ENCODE results near the gene ABHD8. TPM values are rescaled to one million over a fixed set of nuclear protein-coding genes. Genes with fewer than 3 reads are reported as not detected.

The ABHD8 gene
- total and polyA plus RNA-seq, 2 of the 13 experiments (the other 11 are each of a cell fraction or from before 2014, with no cell fraction given) = 6.3 to 7.2 TPM

GRCh38 chr19:17243830-17244617 is 59.2 kb downstream of the ABHD8 start (continued):
- TF ChIP-seq ZNF431 (CRISPR knock-in tag; IDR thresholded peaks at IDR 0.05; ENCODE audit: borderline replicate concordance, low read depth) = no peak
- TF ChIP-seq PAXIP1 (CRISPR knock-in tag; conservative IDR thresholded peaks at IDR 0.05) = peak; percentile 84
- no peak for TF ChIP-seq ZNF101 (CRISPR knock-in tag; IDR thresholded peaks at IDR 0.05; ENCODE audit: borderline replicate concordance, low read depth)
- TF ChIP-seq XRCC5 (optimal IDR thresholded peaks at IDR 0.05; ENCODE audit: low read length) = no peak
- peak; percentile 3; the same call in 1 of the 2 replicates for TF ChIP-seq ZNF563 (CRISPR knock-in tag; IDR thresholded peaks at IDR 0.05)
- TF ChIP-seq GLI4 (CRISPR knock-in tag; IDR thresholded peaks at IDR 0.05; ENCODE audit: borderline replicate concordance) = no peak
- TF ChIP-seq NR2F1 (CRISPR knock-in tag; IDR thresholded peaks at IDR 0.05) = peak; percentile 93 to 95
- TF ChIP-seq POGZ (CRISPR knock-in tag; IDR thresholded peaks at IDR 0.05) = peak; percentile 8; the same call in 1 of the 2 replicates
- TF ChIP-seq NFYB (CRISPR knock-in tag; IDR thresholded peaks at IDR 0.05) = no peak
- no peak for TF ChIP-seq ZNF513 (CRISPR knock-in tag; conservative IDR thresholded peaks at IDR 0.05)
- TF ChIP-seq ATM (IDR thresholded peaks at IDR 0.05; ENCODE audit: borderline replicate concordance) = no peak
- peak; percentile 46; the same call in 1 of the 2 replicates for TF ChIP-seq KDM5A (IDR thresholded peaks at IDR 0.05; ENCODE audit: borderline replicate concordance, low read length)
- TF ChIP-seq USF2 (IDR thresholded peaks at IDR 0.05; ENCODE audit: low read depth, low read length) = no peak
- no peak; the same call in 1 of the 2 replicates for TF ChIP-seq USF2 (CRISPR knock-in tag; IDR thresholded peaks at IDR 0.05; ENCODE audit: borderline replicate concordance)
- peak; percentile 57; the same call in 1 of the 2 replicates for TF ChIP-seq ZXDC (CRISPR knock-in tag; IDR thresholded peaks at IDR 0.05)
- peak; percentile 73; the same call in 1 of the 2 replicates for TF ChIP-seq ZNF33B (CRISPR knock-in tag; IDR thresholded peaks at IDR 0.05)
- no peak for TF ChIP-seq ARHGAP35 (CRISPR knock-in tag; IDR thresholded peaks at IDR 0.05; ENCODE audit: borderline replicate concordance)
